Left ventricle myocardium inferior (tissue), 1 donor: ENCODE data around the gene OR2J2. TPM values are rescaled to one million over a fixed set of nuclear protein-coding genes. Genes with fewer than 3 reads are reported as not detected.
"Not testable (repeated sequence)": the region's sequence is repeated elsewhere in the genome, so short reads cannot be mapped to it uniquely, and the experiment has no call there.

Experiments
- DNase-seq: peaks from one replicate; pipeline ENCODE4 v3.0.0-alpha.2; 2020
- H3K27ac ChIP-seq: fragments of 200-600 bp; replicated peaks from 2 replicates; pipeline ENCODE4 v1.8.0; 2021
- H3K27me3 ChIP-seq: fragments of 200-600 bp; 2 replicates; pipeline ENCODE4 v1.8.0; 2021; ENCODE audit warnings: low read depth
- H3K36me3 ChIP-seq: fragments of 200-600 bp; 2 replicates; pipeline ENCODE4 v1.8.0; 2021
- H3K4me1 ChIP-seq: fragments of 200-600 bp; 2 replicates; pipeline ENCODE4 v1.8.0; 2021
- H3K4me3 ChIP-seq: fragments of 200-600 bp; 2 replicates; pipeline ENCODE4 v1.8.0; 2021; ENCODE audit warnings: mild to moderate bottlenecking, moderate library complexity
- H3K9me3 ChIP-seq: fragments of 200-600 bp; replicated peaks from 2 replicates; pipeline ENCODE4 v1.8.0; 2021
- intact Hi-C: fragments of 100-400 bp; cut with micrococcal nuclease; formaldehyde crosslinking; loops from one replicate; pipeline ENCODE4 v1.11.0; 2022
- total RNA-seq: library from RNA; stranded (reverse); fragmentation: NEBNext Ultra II Directional; extraction: Animal tissue kit (Norgen Biotek cat#: 25700); gene quantifications from one replicate; pipeline ENCODE4 v1.2.1, GENCODE V29; 2021
- TF ChIP-seq, protein P1 (sequence below): fragments of 200-600 bp; IDR thresholded peaks from 2 replicates; pipeline ENCODE4 v1.8.0; 2021; ENCODE audit warnings: antibody characterized with exemption, mild to moderate bottlenecking, borderline replicate concordance
- donor health status: DM: no; HTN: yes; CAD: no; lungs with severe emphysema.

OR2J2 gene
- total RNA-seq, 1 donor from 2014 or later: not detected

DNA sequence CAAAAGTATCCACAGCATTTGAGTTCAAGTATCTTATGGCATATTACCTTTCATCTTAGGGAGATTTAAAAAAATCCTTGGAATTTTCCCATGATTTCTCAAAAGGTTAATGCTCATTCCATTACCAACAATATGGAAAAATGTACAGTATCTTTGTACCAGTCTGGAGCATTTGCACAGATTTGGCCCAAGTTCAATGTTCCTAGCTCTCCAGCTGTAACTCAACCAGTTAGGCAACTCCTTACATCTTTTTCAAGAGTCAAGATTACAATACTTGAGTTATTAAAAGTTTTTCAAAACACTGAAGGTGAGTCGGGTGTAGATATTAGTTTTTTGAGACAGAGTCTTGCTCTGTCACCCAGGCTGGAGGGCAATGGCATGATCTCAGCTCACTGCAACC lies 1.0 kb downstream of the OR2J2 start:
- TF ChIP-seq, protein P1, sequence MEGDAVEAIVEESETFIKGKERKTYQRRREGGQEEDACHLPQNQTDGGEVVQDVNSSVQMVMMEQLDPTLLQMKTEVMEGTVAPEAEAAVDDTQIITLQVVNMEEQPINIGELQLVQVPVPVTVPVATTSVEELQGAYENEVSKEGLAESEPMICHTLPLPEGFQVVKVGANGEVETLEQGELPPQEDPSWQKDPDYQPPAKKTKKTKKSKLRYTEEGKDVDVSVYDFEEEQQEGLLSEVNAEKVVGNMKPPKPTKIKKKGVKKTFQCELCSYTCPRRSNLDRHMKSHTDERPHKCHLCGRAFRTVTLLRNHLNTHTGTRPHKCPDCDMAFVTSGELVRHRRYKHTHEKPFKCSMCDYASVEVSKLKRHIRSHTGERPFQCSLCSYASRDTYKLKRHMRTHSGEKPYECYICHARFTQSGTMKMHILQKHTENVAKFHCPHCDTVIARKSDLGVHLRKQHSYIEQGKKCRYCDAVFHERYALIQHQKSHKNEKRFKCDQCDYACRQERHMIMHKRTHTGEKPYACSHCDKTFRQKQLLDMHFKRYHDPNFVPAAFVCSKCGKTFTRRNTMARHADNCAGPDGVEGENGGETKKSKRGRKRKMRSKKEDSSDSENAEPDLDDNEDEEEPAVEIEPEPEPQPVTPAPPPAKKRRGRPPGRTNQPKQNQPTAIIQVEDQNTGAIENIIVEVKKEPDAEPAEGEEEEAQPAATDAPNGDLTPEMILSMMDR: no peak
- no peaks in the 10 kb centered on the region for H3K36me3 ChIP-seq
- intact Hi-C loops: no loop called here
- H3K4me3 ChIP-seq: no peak overlapping the region
- H3K27me3 ChIP-seq: no peaks in the 10 kb centered on the region
- DNase-seq: no peak
- no peaks in the 10 kb centered on the region for H3K9me3 ChIP-seq
- no peak overlapping the region for H3K27ac ChIP-seq
- H3K4me1 ChIP-seq: no peaks in the 10 kb centered on the region

DNA sequence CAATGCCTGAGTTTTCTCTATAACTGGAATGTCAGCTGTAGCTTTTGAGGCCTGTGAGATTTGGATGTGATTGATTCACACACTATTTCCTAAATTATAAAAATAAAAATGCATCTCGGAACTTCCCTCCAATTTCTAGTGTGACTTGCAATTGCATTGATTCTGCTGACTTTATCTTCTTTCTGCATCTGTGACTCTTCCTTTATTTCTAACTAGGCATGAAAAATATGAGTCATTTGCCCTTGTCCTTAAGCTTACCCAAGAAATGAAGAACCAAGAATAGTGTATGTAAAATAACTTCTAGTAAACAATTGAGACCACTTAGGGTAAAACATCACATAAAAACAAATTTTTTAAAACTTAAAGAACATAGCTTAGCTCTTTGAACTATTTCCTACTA lies 12.9 kb downstream of the OR2J2 start:
- Histone ChIP-seq H3K27ac (no peak overlapping the region), H3K4me3 (no peak overlapping the region), H3K9me3 (peaks cover 32% of the 10 kb centered on the region), H3K4me1 (no peaks in the 10 kb centered on the region), H3K36me3 (no peaks in the 10 kb centered on the region), H3K27me3 (no peaks in the 10 kb centered on the region)
- no peak for DNase-seq
- intact Hi-C loops: no loop called here
- TF ChIP-seq, protein P1: no peak

DNA sequence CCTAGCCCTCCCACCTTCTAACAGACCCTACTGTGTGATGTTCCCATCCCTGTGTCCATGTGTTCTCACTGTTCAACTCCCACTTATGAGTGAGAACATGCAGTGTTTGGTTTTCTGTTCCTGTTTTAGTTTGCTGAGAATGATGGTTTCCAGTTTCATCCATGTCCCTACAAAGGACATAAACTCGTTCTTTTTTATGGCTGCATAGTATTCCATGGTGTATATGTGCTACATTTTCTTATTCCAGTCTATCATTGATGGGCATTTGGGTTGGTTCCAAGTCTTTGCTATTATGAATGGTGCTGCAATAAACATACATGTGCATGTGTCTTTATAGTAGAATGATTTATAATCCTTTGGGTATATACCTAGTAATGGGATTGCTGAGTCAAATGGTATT lies 18.0 kb downstream of the OR2J2 start:
- H3K4me3 ChIP-seq, H3K27me3 ChIP-seq, H3K27ac ChIP-seq, H3K4me1 ChIP-seq, H3K36me3 ChIP-seq, intact Hi-C loops, DNase-seq: not testable (repeated sequence)
- peaks cover 54% of the 10 kb centered on the region for H3K9me3 ChIP-seq

DNA sequence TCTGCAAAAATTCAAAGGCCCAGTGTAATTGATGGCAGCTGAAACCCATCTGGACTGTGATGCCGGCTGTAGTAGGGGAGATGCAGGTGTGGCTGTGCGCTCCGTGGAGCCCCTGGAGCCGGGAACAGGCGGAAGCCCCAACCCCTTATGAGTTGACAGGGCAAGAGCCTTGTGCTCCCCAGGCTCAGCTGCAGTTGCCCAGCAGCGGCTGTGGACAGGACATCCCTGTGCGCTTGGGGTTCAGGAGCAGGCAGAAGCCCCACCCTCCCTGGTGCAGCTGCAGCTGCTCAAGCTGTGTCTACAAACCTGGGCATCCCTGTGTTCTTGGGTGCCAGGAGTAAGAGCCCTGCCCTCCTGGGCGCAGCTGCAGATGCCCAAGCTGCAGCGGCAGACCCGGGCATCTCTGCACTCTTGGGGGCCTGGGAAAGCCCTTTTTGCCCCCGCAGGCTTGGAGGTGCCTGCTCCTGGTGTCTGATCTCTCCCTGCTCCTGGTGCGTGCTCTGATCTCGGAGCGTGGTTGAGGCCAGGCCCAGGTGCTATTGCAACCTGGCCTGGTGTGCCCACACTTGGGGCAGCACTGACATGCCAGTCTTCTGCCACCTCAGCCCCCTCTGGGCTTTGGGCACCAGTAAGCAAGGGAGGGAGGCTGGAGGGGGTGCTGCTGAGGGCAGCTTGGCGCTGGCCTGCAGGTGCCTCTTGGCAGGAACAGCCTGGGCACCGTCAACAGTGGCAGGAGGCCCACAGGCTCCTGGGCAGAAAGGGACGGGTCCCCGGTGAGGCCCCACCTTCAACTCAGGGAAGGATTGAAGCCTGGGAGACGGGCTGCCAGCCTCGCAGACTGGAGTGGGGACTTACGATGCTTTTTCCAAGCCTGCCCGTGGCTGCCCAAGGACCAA lies 30.3 kb downstream of the OR2J2 start:
- Histone ChIP-seq H3K4me3 (no peak overlapping the region), H3K4me1 (no peaks in the 10 kb centered on the region), H3K36me3 (no peaks in the 10 kb centered on the region), H3K27ac (no peak overlapping the region), H3K27me3 (no peaks in the 10 kb centered on the region), H3K9me3 (no peaks in the 10 kb centered on the region)
- DNase-seq: no peak
- intact Hi-C loops: no loop called here
- TF ChIP-seq, protein P1: no peak

DNA sequence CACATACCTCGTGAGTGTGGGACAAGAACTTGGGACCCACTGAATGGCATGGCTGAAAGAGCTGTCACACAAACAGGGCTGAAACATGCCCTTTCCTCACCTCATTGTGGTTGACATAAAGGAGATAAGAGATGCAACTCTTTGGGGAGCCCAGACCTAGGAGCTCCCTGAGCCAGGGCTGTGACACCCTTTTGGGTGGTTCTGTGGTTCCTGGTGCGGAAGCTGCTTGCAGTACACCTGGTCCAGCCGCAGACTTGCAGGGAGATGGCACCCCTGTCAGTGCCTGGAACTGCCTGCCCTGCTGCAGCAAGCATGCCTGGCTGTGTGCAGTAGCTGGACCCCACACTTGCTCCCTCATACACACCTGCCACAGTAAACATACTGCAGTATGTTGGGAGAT lies 31.3 kb downstream of the OR2J2 start:
- intact Hi-C loops: no loop called here
- H3K27ac ChIP-seq: no peak overlapping the region
- no peaks in the 10 kb centered on the region for H3K36me3 ChIP-seq
- H3K9me3 ChIP-seq: no peaks in the 10 kb centered on the region
- no peaks in the 10 kb centered on the region for H3K27me3 ChIP-seq
- H3K4me1 ChIP-seq: no peaks in the 10 kb centered on the region
- TF ChIP-seq, protein P1: no peak
- no peak for DNase-seq
- H3K4me3 ChIP-seq: no peak overlapping the region

DNA sequence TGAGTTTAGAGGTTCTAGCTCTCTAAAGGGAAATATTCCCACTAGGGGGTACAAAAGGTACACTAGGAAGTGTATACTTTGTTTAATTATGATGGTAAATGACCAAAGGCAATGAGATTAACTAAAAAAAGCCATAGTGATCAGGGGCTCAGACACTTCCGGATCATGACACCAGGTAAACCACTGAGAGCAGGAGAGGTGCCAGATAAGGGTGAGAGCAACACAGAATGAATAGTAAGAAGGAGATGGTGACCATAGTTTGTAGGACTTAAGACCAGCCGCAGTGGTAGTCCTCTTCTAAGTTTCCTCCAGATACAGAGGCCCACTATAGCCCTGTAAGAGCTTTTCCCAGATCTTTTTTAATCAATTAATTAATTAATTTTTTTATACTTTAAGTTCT lies 40.8 kb downstream of the OR2J2 start:
- intact Hi-C loops: no loop called here

More for the DNA sequence above, 40.8 kb downstream of the OR2J2 start:
- Histone ChIP-seq H3K36me3 (no peaks in the 10 kb centered on the region), H3K9me3 (no peaks in the 10 kb centered on the region), H3K4me1 (no peaks in the 10 kb centered on the region), H3K4me3 (no peak overlapping the region), H3K27me3 (peaks cover 11% of the 10 kb centered on the region), H3K27ac (no peak overlapping the region)
- no peak for DNase-seq
- TF ChIP-seq, protein P1: no peak
